H9 (cell line): ENCODE measurements around the gene OR2F1. TPM values are rescaled to one million over a fixed set of nuclear protein-coding genes. Genes with fewer than 3 reads are reported as not detected.

Source experiments
- DNase-seq: peaks from one replicate; pipeline ENCODE4 v3.0.0-alpha.2; 2017
- H2AFZ ChIP-seq: one replicate; pipeline ENCODE4 v1.6.1; 2013; ENCODE audit warnings: mild to moderate bottlenecking, low read length, control low read depth, moderate library complexity
- H2AK5ac ChIP-seq: 2 replicates; pipeline ENCODE4 v1.6.1; 2013; ENCODE audit warnings: low read length, control low read depth, mixed read lengths; ENCODE audit not compliant: insufficient read length
- H2BK120ac ChIP-seq: one replicate; pipeline ENCODE4 v1.6.1; 2013; ENCODE audit warnings: low read depth, mild to moderate bottlenecking, low read length, control low read depth, inconsistent platforms; ENCODE audit not compliant: poor library complexity, severe bottlenecking
- H2BK12ac ChIP-seq: 2 replicates; pipeline ENCODE4 v1.6.1; 2013; ENCODE audit warnings: low read length, control low read depth, mixed read lengths, low read depth; ENCODE audit not compliant: insufficient read length
- H2BK15ac ChIP-seq: 2 replicates; pipeline ENCODE4 v1.6.1; 2013; ENCODE audit warnings: low read depth, low read length, control low read depth
- H2BK20ac ChIP-seq: one replicate; pipeline ENCODE4 v1.6.1; 2013; ENCODE audit warnings: low read depth, mild to moderate bottlenecking, low read length, control low read depth, inconsistent platforms; ENCODE audit not compliant: poor library complexity, severe bottlenecking
- H2BK5ac ChIP-seq: 2 replicates; pipeline ENCODE4 v1.6.1; 2013; ENCODE audit warnings: low read length, control low read depth, mixed read lengths; ENCODE audit not compliant: insufficient read length
- H3K14ac ChIP-seq: 2 replicates; pipeline ENCODE4 v1.6.1; 2013; ENCODE audit warnings: low read length, control low read depth; ENCODE audit not compliant: insufficient read depth
- H3K18ac ChIP-seq: 2 replicates; pipeline ENCODE4 v1.6.1; 2013; ENCODE audit warnings: low read depth, mild to moderate bottlenecking, mixed read lengths, low read length, control low read depth; ENCODE audit not compliant: insufficient read length
- H3K23ac ChIP-seq: 2 replicates; pipeline ENCODE4 v1.6.1; 2013; ENCODE audit warnings: low read length, control low read depth, mixed read lengths, low read depth; ENCODE audit not compliant: insufficient read length
- H3K23me2 ChIP-seq: 2 replicates; pipeline ENCODE4 v1.6.1; 2013; ENCODE audit warnings: low read depth, mild to moderate bottlenecking, mixed read lengths, low read length, control low read depth; ENCODE audit not compliant: insufficient read length, poor library complexity, severe bottlenecking
- H3K27ac ChIP-seq: 2 replicates; pipeline ENCODE4 v1.5.1; 2013; ENCODE audit warnings: low read length, control low read depth, mixed read lengths, low read depth; ENCODE audit not compliant: insufficient read length
- H3K27me3 ChIP-seq: 2 replicates; pipeline ENCODE4 v1.6.1; 2013; ENCODE audit warnings: low read length, control low read depth, inconsistent platforms; ENCODE audit not compliant: insufficient read depth
- H3K4ac ChIP-seq: 2 replicates; pipeline ENCODE4 v1.6.1; 2013; ENCODE audit warnings: low read depth, mild to moderate bottlenecking, control low read depth, inconsistent platforms, low read length, moderate library complexity
- H3K4me1 ChIP-seq: 2 replicates; pipeline ENCODE4 v1.6.1; 2013; ENCODE audit warnings: low read length, control low read depth, inconsistent platforms; ENCODE audit not compliant: insufficient read depth
- H3K4me2 ChIP-seq: 2 replicates; pipeline ENCODE4 v1.6.1; 2013; ENCODE audit warnings: low read length, control low read depth, mixed read lengths; ENCODE audit not compliant: insufficient read length, insufficient read depth
- H3K56ac ChIP-seq: 2 replicates; pipeline ENCODE4 v1.6.1; 2013; ENCODE audit warnings: low read depth, mild to moderate bottlenecking, mixed read lengths, low read length, control low read depth; ENCODE audit not compliant: insufficient read length
- H3K79me1 ChIP-seq: 2 replicates; pipeline ENCODE4 v1.6.1; 2013; ENCODE audit warnings: low read depth, mild to moderate bottlenecking, moderate library complexity, low read length, control low read depth, inconsistent platforms; ENCODE audit not compliant: insufficient read depth, poor library complexity, severe bottlenecking
- H3K79me2 ChIP-seq: 2 replicates; pipeline ENCODE4 v1.6.1; 2013; ENCODE audit warnings: low read length, control low read depth, inconsistent platforms; ENCODE audit not compliant: insufficient read depth
- H3K9ac ChIP-seq: 2 replicates; pipeline ENCODE4 v1.6.1; 2013; ENCODE audit warnings: low read length, control low read depth, mixed read lengths; ENCODE audit not compliant: insufficient read length; ENCODE audit errors: extremely low read depth
- H3K9me3 ChIP-seq: one replicate; pipeline ENCODE4 v1.6.1; 2013; ENCODE audit warnings: low read depth, low read length, inconsistent platforms; ENCODE audit not compliant: control insufficient read depth
- H3T11ph ChIP-seq: one replicate; pipeline ENCODE4 v1.6.1; 2013; ENCODE audit warnings: mild to moderate bottlenecking, low read length, control low read depth, inconsistent platforms
- H4K20me1 ChIP-seq: one replicate; pipeline ENCODE4 v1.6.1; 2013; ENCODE audit not compliant: control insufficient read depth, insufficient read length, insufficient read depth
- H4K5ac ChIP-seq: 2 replicates; pipeline ENCODE4 v1.6.1; 2013; ENCODE audit warnings: low read depth, mild to moderate bottlenecking, mixed read lengths, low read length, control low read depth; ENCODE audit not compliant: insufficient read length
- H4K8ac ChIP-seq: replicated peaks from 2 replicates; pipeline ENCODE4 v1.6.1; 2013; ENCODE audit warnings: low read length, control low read depth, mixed read lengths, low read depth; ENCODE audit not compliant: insufficient read length
- H4K91ac ChIP-seq: 2 replicates; pipeline ENCODE4 v1.6.1; 2013; ENCODE audit warnings: low read depth, mild to moderate bottlenecking, moderate library complexity, mixed read lengths, low read length, control low read depth; ENCODE audit not compliant: insufficient read length
- H3K27ac Mint-ChIP-seq, 3 experiments: 2 replicates in 2 of 3; 3 replicates in 1 of 3; pipeline ENCODE4 v1.8.0; 2020 to 2021; ENCODE audit warnings: mixed read lengths in 3 of 3, mild to moderate bottlenecking in 1 of 3, moderate library complexity in 1 of 3
- H3K27me3 Mint-ChIP-seq: 2 replicates; pipeline ENCODE4 v1.8.0; 2021; ENCODE audit warnings: low read depth, mild to moderate bottlenecking, moderate library complexity, mixed read lengths
- H3K36me3 Mint-ChIP-seq, 3 experiments: 2 replicates in 2 of 3; 3 replicates in 1 of 3; pipeline ENCODE4 v1.8.0; 2020 to 2021; ENCODE audit warnings: low read depth in 3 of 3, mixed read lengths in 3 of 3; ENCODE audit not compliant: insufficient read depth in 1 of 3
- H3K4me1 Mint-ChIP-seq, 2 experiments: 2 replicates each; pipeline ENCODE4 v1.8.0; 2020; ENCODE audit warnings: mixed read lengths in 2 of 2
- H3K4me3 Mint-ChIP-seq, 2 experiments: 2 replicates in 1 of 2; 3 replicates in 1 of 2; pipeline ENCODE4 v1.8.0; 2020 to 2021; ENCODE audit warnings: mild to moderate bottlenecking in 2 of 2, mixed read lengths in 2 of 2, moderate library complexity in 1 of 2
- H3K9me3 Mint-ChIP-seq, 2 experiments: 2 replicates in 1 of 2; 3 replicates in 1 of 2; pipeline ENCODE4 v1.8.0; 2020; ENCODE audit warnings: mild to moderate bottlenecking in 2 of 2, mixed read lengths in 2 of 2, moderate library complexity in 1 of 2
- CTCF ChIP-seq: fragments of 200-600 bp; sonication (generic); conservative IDR thresholded peaks from 3 replicates; pipeline ENCODE4 v1.8.0; 2021; ENCODE audit warnings: antibody characterized with exemption, mild to moderate bottlenecking
- WGBS: extraction: QIAGEN DNeasy Blood & Tissue Kit; methylation state at CpG from one replicate; pipeline ENCODE4 v1.1.7; 2013; ENCODE audit warnings: missing lambda C conversion rate, low lambda C conversion rate, mixed read lengths; ENCODE audit not compliant: insufficient read length; ENCODE audit errors: extremely low coverage; 5-methylcytosine and 5-hydroxymethylcytosine counted together
- total RNA-seq: library from RNA; stranded (reverse); gene quantifications from 2 replicates; pipeline ENCODE4 v1.2.1, GENCODE V29; 2021

The OR2F1 gene
- total RNA-seq, 1 experiment from 2014 or later: not detected

GRCh38 chr7:143948733-143949132 is 5.9 kb upstream of the OR2F1 start:
- Mint-ChIP-seq H3K9me3 (peaks cover 6 to 13% of the 10 kb centered on the region in 2 experiments), H3K36me3 (peaks cover 0 to 14% (median 0%) of the 10 kb centered on the region in 3 experiments; a peak in 4 of 7 replicates), H3K27ac (no peak overlapping the region), H3K4me1 (no peaks in the 10 kb centered on the region), H3K27me3 (no peaks in the 10 kb centered on the region; the same call in none of the 2 replicates), H3K4me3 (no peak overlapping the region)
- Histone ChIP-seq H4K8ac (no peak overlapping the region), H3K23me2 (no peaks in the 10 kb centered on the region), H3K4me1 (no peaks in the 10 kb centered on the region), H4K20me1 (no peaks in the 10 kb centered on the region), H2AK5ac (no peak overlapping the region), H3K18ac (no peak overlapping the region), H4K5ac (no peak overlapping the region), H2BK5ac (no peak overlapping the region), H3K9me3 (no peaks in the 10 kb centered on the region), H3K4me2 (no peak overlapping the region), H3K56ac (no peak overlapping the region), H3K23ac (no peak overlapping the region), H2BK120ac (no peak overlapping the region), H3K79me1 (no peaks in the 10 kb centered on the region), H3T11ph (no peak overlapping the region), H2BK15ac (no peak overlapping the region), H3K9ac (no peak overlapping the region), H4K91ac (no peak overlapping the region), H2AFZ (no peak overlapping the region), H3K27ac (no peak overlapping the region), H2BK12ac (no peak overlapping the region), H3K27me3 (no peaks in the 10 kb centered on the region), H3K79me2 (no peaks in the 10 kb centered on the region), H3K14ac (no peak overlapping the region), H3K4ac (no peak overlapping the region), H2BK20ac (no peak overlapping the region)
- DNase-seq: no peak
- WGBS: no CpG with 5 or more reads among the region's 2 CpGs
- TF ChIP-seq CTCF: no peak
